ENCODE data around the gene HLA-DQB1. TPM values are rescaled to one million over a fixed set of nuclear protein-coding genes. Genes with fewer than 3 reads are reported as not detected.

Gene HLA-DQB1
- total RNA-seq, 1 experiment from 2014 or later: not detected

GRCh38 chr6:32625137-32625536 is 41.3 kb downstream of the HLA-DQB1 start:
- Histone ChIP-seq H4K20me1 (ENCODE audit: low read length) (no peaks in the 10 kb centered on the region), H3K27ac (ENCODE audit: low read length) (no peak overlapping the region), H3F3A (ENCODE audit: low read length, unreplicated experiment) (no peaks in the 10 kb centered on the region), H3K9ac (ENCODE audit: low read length) (no peak overlapping the region), H3K36me3 (ENCODE audit: low read depth, low read length) (no peaks in the 10 kb centered on the region), H3K4me3 (ENCODE audit: low read length) (no peak overlapping the region), H3K9me3 (ENCODE audit: low read length) (no peaks in the 10 kb centered on the region), H2AFZ (ENCODE audit: low read length) (no peak overlapping the region), H3K4me2 (ENCODE audit: low read length) (no peak overlapping the region), H3K9me2 (replicated peaks; ENCODE audit: low read length) (no peaks in the 10 kb centered on the region), H3K4me1 (ENCODE audit: insufficient read depth, low read length) (no peaks in the 10 kb centered on the region), H3K27me3 (ENCODE audit: low read length) (no peaks in the 10 kb centered on the region), H3K79me2 (ENCODE audit: low read length) (no peaks in the 10 kb centered on the region)
- ChIA-PET POLR2A (ENCODE audit: unreplicated experiment) (no interaction called here), CTCF (no interaction called here)
- no TSS peak for BruUV-seq (replicated peaks)
- ATAC-seq (no peak), DNase-seq (no peak)
- TF ChIP-seq EZH2phosphoT487 (IDR thresholded peaks at IDR 0.05; ENCODE audit: borderline replicate concordance, low read length): no peak
- no peak for TF ChIP-seq EZH2 (IDR thresholded peaks at IDR 0.05; ENCODE audit: low read length, unreplicated experiment)
- TF ChIP-seq, protein P1, sequence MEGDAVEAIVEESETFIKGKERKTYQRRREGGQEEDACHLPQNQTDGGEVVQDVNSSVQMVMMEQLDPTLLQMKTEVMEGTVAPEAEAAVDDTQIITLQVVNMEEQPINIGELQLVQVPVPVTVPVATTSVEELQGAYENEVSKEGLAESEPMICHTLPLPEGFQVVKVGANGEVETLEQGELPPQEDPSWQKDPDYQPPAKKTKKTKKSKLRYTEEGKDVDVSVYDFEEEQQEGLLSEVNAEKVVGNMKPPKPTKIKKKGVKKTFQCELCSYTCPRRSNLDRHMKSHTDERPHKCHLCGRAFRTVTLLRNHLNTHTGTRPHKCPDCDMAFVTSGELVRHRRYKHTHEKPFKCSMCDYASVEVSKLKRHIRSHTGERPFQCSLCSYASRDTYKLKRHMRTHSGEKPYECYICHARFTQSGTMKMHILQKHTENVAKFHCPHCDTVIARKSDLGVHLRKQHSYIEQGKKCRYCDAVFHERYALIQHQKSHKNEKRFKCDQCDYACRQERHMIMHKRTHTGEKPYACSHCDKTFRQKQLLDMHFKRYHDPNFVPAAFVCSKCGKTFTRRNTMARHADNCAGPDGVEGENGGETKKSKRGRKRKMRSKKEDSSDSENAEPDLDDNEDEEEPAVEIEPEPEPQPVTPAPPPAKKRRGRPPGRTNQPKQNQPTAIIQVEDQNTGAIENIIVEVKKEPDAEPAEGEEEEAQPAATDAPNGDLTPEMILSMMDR (conservative IDR thresholded peaks at IDR 0.05; ENCODE audit: low read depth, low read length): no peak
- intact Hi-C loops (cut with micrococcal nuclease): no loop called here

DNA sequence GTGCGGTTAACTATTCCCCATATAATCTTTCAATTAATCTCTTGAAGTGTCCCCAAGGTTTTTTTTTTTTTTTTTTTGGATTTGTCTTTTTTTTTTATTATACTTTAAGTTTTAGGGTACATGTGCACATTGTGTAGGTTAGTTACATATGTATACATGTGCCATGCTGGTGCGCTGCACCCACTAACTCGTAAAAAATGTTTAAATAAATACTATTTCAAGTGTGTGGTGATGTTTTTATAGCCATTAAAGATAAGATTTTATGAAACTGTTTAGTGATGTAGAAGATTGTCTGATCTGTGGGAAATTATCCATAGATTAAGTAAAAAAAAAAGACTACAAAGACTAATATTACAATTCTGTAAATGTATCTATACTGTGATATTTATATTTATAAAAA is 41.9 kb downstream of the HLA-DQB1 start:
- DNase-seq: no peak
- Histone ChIP-seq H3K4me1 (ENCODE audit: insufficient read depth, low read length) (no peaks in the 10 kb centered on the region), H3K27me3 (ENCODE audit: low read length) (no peaks in the 10 kb centered on the region), H4K20me1 (ENCODE audit: low read length) (no peaks in the 10 kb centered on the region), H3K4me2 (ENCODE audit: low read length) (no peak overlapping the region), H3K79me2 (ENCODE audit: low read length) (no peaks in the 10 kb centered on the region), H3K27ac (ENCODE audit: low read length) (no peak overlapping the region), H3K9me2 (replicated peaks; ENCODE audit: low read length) (no peaks in the 10 kb centered on the region), H3K4me3 (ENCODE audit: low read length) (no peak overlapping the region), H2AFZ (ENCODE audit: low read length) (no peak overlapping the region), H3K9ac (ENCODE audit: low read length) (no peak overlapping the region), H3K9me3 (ENCODE audit: low read length) (no peaks in the 10 kb centered on the region), H3F3A (ENCODE audit: low read length, unreplicated experiment) (no peaks in the 10 kb centered on the region), H3K36me3 (ENCODE audit: low read depth, low read length) (no peaks in the 10 kb centered on the region)
- TF ChIP-seq, protein P1 (conservative IDR thresholded peaks at IDR 0.05; ENCODE audit: low read depth, low read length): no peak
- no peak for TF ChIP-seq EZH2phosphoT487 (IDR thresholded peaks at IDR 0.05; ENCODE audit: borderline replicate concordance, low read length)
- TF ChIP-seq EZH2 (IDR thresholded peaks at IDR 0.05; ENCODE audit: low read length, unreplicated experiment): no peak
- ATAC-seq: no peak
- ChIA-PET POLR2A (ENCODE audit: unreplicated experiment) (no interaction called here), CTCF (no interaction called here)
- no TSS peak for BruUV-seq (replicated peaks)
- intact Hi-C loops (cut with micrococcal nuclease): no loop called here

DNA sequence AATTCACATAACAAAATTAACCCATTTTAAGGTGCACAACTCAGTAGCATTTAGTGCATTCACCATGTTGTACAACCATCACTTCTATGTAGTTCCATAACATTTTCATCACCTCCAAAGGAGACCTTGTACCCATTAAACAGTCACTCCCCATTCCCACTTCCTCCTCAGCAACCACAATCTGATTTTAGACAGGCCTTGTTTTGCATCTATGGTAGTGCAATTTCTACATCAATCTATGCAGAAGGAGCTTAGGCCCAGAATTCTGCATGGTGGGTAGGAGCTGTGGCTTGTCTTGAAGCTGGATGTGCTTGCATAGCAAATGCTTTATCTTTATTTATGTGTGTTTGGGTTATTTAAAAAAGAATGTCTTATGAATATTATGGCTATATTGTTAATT is 42.8 kb downstream of the HLA-DQB1 start:
- TF ChIP-seq EZH2phosphoT487 (IDR thresholded peaks at IDR 0.05; ENCODE audit: borderline replicate concordance, low read length) (no peak), EZH2 (IDR thresholded peaks at IDR 0.05; ENCODE audit: low read length, unreplicated experiment) (no peak)
- TF ChIP-seq, protein P1 (conservative IDR thresholded peaks at IDR 0.05; ENCODE audit: low read depth, low read length): no peak
- Histone ChIP-seq H3K27ac (ENCODE audit: low read length) (no peak overlapping the region), H3K9ac (ENCODE audit: low read length) (no peak overlapping the region), H3K9me2 (replicated peaks; ENCODE audit: low read length) (no peaks in the 10 kb centered on the region), H3K27me3 (ENCODE audit: low read length) (no peaks in the 10 kb centered on the region), H3K9me3 (ENCODE audit: low read length) (no peaks in the 10 kb centered on the region), H4K20me1 (ENCODE audit: low read length) (no peaks in the 10 kb centered on the region), H3K79me2 (ENCODE audit: low read length) (no peaks in the 10 kb centered on the region), H3K4me1 (ENCODE audit: insufficient read depth, low read length) (no peaks in the 10 kb centered on the region), H3K4me2 (ENCODE audit: low read length) (no peak overlapping the region), H2AFZ (ENCODE audit: low read length) (no peak overlapping the region), H3K36me3 (ENCODE audit: low read depth, low read length) (no peaks in the 10 kb centered on the region), H3F3A (ENCODE audit: low read length, unreplicated experiment) (no peaks in the 10 kb centered on the region), H3K4me3 (ENCODE audit: low read length) (no peak overlapping the region)
- ATAC-seq (no peak), DNase-seq (no peak)
- ChIA-PET POLR2A (ENCODE audit: unreplicated experiment) (no interaction called here), CTCF (no interaction called here)
- BruUV-seq (replicated peaks): no TSS peak
- intact Hi-C loops (cut with micrococcal nuclease): no loop called here

All from PC-3 (cell line).